ENCODE data around the gene SLC6A19. TPM values are rescaled to one million over a fixed set of nuclear protein-coding genes. Genes with fewer than 3 reads are reported as not detected.

The SLC6A19 gene
- total and polyA plus RNA-seq, 2 experiments from 2014 or later, result 0.09 to 0.32 TPM

GRCh38 chr5:1172007-1172581, 29.3 kb upstream of the SLC6A19 start:
- Histone ChIP-seq H3K4me1 (ENCODE audit: low read depth) (no peaks in the 10 kb centered on the region), H3K36me3 (no peaks in the 10 kb centered on the region), H3K27me3 (no peaks in the 10 kb centered on the region), H3K27ac (no peak overlapping the region), H3K4me3 (no peak overlapping the region), H3K9me3 (ENCODE audit: low read depth) (no peaks in the 10 kb centered on the region)
- no peak for TF ChIP-seq CTCF (IDR thresholded peaks at IDR 0.05; ENCODE audit: low read depth, low read length)
- no peak for DNase-seq (ENCODE audit: low read depth in 1 of 2, low spot score in 1 of 2)

- H3K27me3 ChIP-seq, result no peaks in the 10 kb centered on the region
Observed at GRCh38 chr5:1172670-1173404, 28.6 kb upstream of the SLC6A19 start.

GRCh38 chr5:1173485-1174070, 27.8 kb upstream of the SLC6A19 start:
- no peaks in the 10 kb centered on the region for H3K27me3 ChIP-seq
- H3K27ac ChIP-seq, result no peak overlapping the region
- no peaks in the 10 kb centered on the region for H3K4me1 ChIP-seq (ENCODE audit: low read depth)
- DNase-seq (ENCODE audit: low read depth in 1 of 2, low spot score in 1 of 2), result no peak
- H3K9me3 ChIP-seq (ENCODE audit: low read depth), result no peaks in the 10 kb centered on the region
- no peaks in the 10 kb centered on the region for H3K36me3 ChIP-seq
- no peak overlapping the region for H3K4me3 ChIP-seq
- no peak for TF ChIP-seq CTCF (IDR thresholded peaks at IDR 0.05; ENCODE audit: low read depth, low read length)

More at GRCh38 chr5:1172670-1173404, 28.6 kb upstream of the SLC6A19 start:
- Histone ChIP-seq H3K4me3 (no peak overlapping the region), H3K9me3 (ENCODE audit: low read depth) (no peaks in the 10 kb centered on the region), H3K36me3 (no peaks in the 10 kb centered on the region), H3K4me1 (ENCODE audit: low read depth) (no peaks in the 10 kb centered on the region), H3K27ac (no peak overlapping the region)
- DNase-seq (ENCODE audit: low read depth in 1 of 2, low spot score in 1 of 2), result no peak
- no peak for TF ChIP-seq CTCF (IDR thresholded peaks at IDR 0.05; ENCODE audit: low read depth, low read length)

GRCh38 chr5:1174122-1174936, 27.1 kb upstream of the SLC6A19 start:
- peak; percentile 68 for TF ChIP-seq CTCF (IDR thresholded peaks at IDR 0.05; ENCODE audit: low read depth, low read length)
- H3K36me3 ChIP-seq, result no peaks in the 10 kb centered on the region
- H3K27me3 ChIP-seq, result no peaks in the 10 kb centered on the region
- no peak overlapping the region for H3K27ac ChIP-seq
- H3K4me1 ChIP-seq (ENCODE audit: low read depth), result no peaks in the 10 kb centered on the region
- H3K4me3 ChIP-seq, result no peak overlapping the region
- no peaks in the 10 kb centered on the region for H3K9me3 ChIP-seq (ENCODE audit: low read depth)
- peak in 1 of 2 donors; percentile 83 for DNase-seq (ENCODE audit: low read depth in 1 of 2, low spot score in 1 of 2)

GRCh38 chr5:1175015-1175414, 26.4 kb upstream of the SLC6A19 start:
- Histone ChIP-seq H3K27ac (no peak overlapping the region), H3K27me3 (no peaks in the 10 kb centered on the region), H3K36me3 (no peaks in the 10 kb centered on the region), H3K4me1 (ENCODE audit: low read depth) (no peaks in the 10 kb centered on the region), H3K9me3 (ENCODE audit: low read depth) (no peaks in the 10 kb centered on the region), H3K4me3 (no peak overlapping the region)
- no peak for DNase-seq (ENCODE audit: low read depth in 1 of 2, low spot score in 1 of 2)
- TF ChIP-seq CTCF (IDR thresholded peaks at IDR 0.05; ENCODE audit: low read depth, low read length), result no peak

All from cardiac muscle cell (in vitro differentiated cells and primary cell).